Thyroid gland (tissue), 4 donors: ENCODE data around the gene PDLIM4.

ENCODE experiments used
- CTCF ChIP-seq, 6 experiments: fragments of 200-600 bp in 3 of 6; fragments of 450-650 bp in 3 of 6; sonication (generic) in 3 of 6; IDR thresholded peaks; one replicate each; pipeline ENCODE4 v1.5.1; 2016 to 2019; ENCODE audit warnings: antibody characterized with exemption in 6 of 6, mild to moderate bottlenecking in 2 of 6, inconsistent platforms in 1 of 6, moderate library complexity in 1 of 6
- POLR2A ChIP-seq, 2 donors: fragments of 450-650 bp; IDR thresholded peaks; one replicate each; pipeline ENCODE4 v1.6.1; 2017; ENCODE audit warnings: antibody characterized with exemption in 2 of 2, mild to moderate bottlenecking in 2 of 2, moderate library complexity in 1 of 2

- TF ChIP-seq CTCF (IDR thresholded peaks at IDR 0.05): no peak
- TF ChIP-seq POLR2A (IDR thresholded peaks at IDR 0.05): no peak
Measured at GRCh38 chr5:132313366-132313765, 55.9 kb downstream of the PDLIM4 start.
